GM23338 (cell line): ENCODE results near the gene CEP19. TPM values are rescaled to one million over a fixed set of nuclear protein-coding genes. Genes with fewer than 3 reads are reported as not detected.

Experiments
- ATAC-seq: fragments of 200-7000 bp; cut with Tn5 transposase; 3 replicates; pipeline ENCODE4 v1.9.1; 2020
- DNase-seq: peaks from one replicate; pipeline ENCODE4 v3.0.0-alpha.2; 2015; ENCODE audit warnings: low spot score
- H2AFZ ChIP-seq: fragments of 200-600 bp; sonication (generic); 2 replicates; pipeline ENCODE4 v1.8.0; 2016; ENCODE audit warnings: antibody characterized with exemption, mild to moderate bottlenecking, moderate library complexity
- H3F3A ChIP-seq: fragments of 200-600 bp; sonication (generic); replicated peaks from 2 replicates; pipeline ENCODE4 v1.8.0; 2017; ENCODE audit warnings: antibody characterized with exemption, mixed run types, low read depth
- H3K27ac ChIP-seq: fragments of 200-600 bp; sonication (generic); 2 replicates; pipeline ENCODE4 v1.6.1; 2016; ENCODE audit warnings: low read depth
- H3K27me3 ChIP-seq: fragments of 200-600 bp; sonication (generic); 2 replicates; pipeline ENCODE4 v1.8.0; 2016; ENCODE audit warnings: mild to moderate bottlenecking, mixed run types, moderate library complexity; ENCODE audit not compliant: insufficient read depth
- H3K36me3 ChIP-seq: fragments of 200-600 bp; sonication (generic); 2 replicates; pipeline ENCODE4 v1.8.0; 2016; ENCODE audit warnings: mild to moderate bottlenecking; ENCODE audit not compliant: insufficient read depth
- H3K4me1 ChIP-seq: fragments of 200-600 bp; sonication (generic); 2 replicates; pipeline ENCODE4 v1.8.0; 2016; ENCODE audit warnings: mild to moderate bottlenecking, moderate library complexity; ENCODE audit not compliant: insufficient read depth
- H3K4me2 ChIP-seq: fragments of 200-600 bp; sonication (generic); 2 replicates; pipeline ENCODE4 v1.7.1; 2017; ENCODE audit warnings: mixed run types
- H3K4me3 ChIP-seq: fragments of 200-600 bp; sonication (generic); 2 replicates; pipeline ENCODE4 v1.6.1; 2016; ENCODE audit warnings: mixed run types
- H3K79me2 ChIP-seq: fragments of 200-600 bp; sonication (generic); replicated peaks from 2 replicates; pipeline ENCODE4 v1.8.0; 2017; ENCODE audit warnings: mild to moderate bottlenecking; ENCODE audit not compliant: insufficient read depth
- H3K9me2 ChIP-seq: fragments of 200-600 bp; sonication (generic); 2 replicates; pipeline ENCODE4 v1.8.0; 2017; ENCODE audit not compliant: insufficient read depth
- H4K20me1 ChIP-seq: fragments of 200-600 bp; sonication (generic); replicated peaks from 2 replicates; pipeline ENCODE4 v1.8.0; 2017; ENCODE audit warnings: mild to moderate bottlenecking; ENCODE audit not compliant: insufficient read depth
- H3K27ac Mint-ChIP-seq: 2 replicates; pipeline ENCODE4 v1.8.0; 2020; ENCODE audit warnings: inconsistent platforms, mild to moderate bottlenecking, moderate library complexity, mixed read lengths
- H3K27me3 Mint-ChIP-seq: 3 replicates; pipeline ENCODE4 v1.8.0; 2022; ENCODE audit warnings: low read depth, mild to moderate bottlenecking, moderate library complexity, mixed read lengths, inconsistent platforms; ENCODE audit not compliant: insufficient read depth, poor library complexity
- H3K36me3 Mint-ChIP-seq: 3 replicates; pipeline ENCODE4 v1.8.0; 2021; ENCODE audit warnings: low read depth, mild to moderate bottlenecking, inconsistent platforms, moderate library complexity, mixed read lengths
- H3K4me1 Mint-ChIP-seq: 3 replicates; pipeline ENCODE4 v1.8.0; 2020; ENCODE audit warnings: mild to moderate bottlenecking, inconsistent platforms, mixed read lengths
- H3K4me3 Mint-ChIP-seq: 3 replicates; pipeline ENCODE4 v1.8.0; 2021; ENCODE audit warnings: moderate library complexity, mild to moderate bottlenecking, inconsistent platforms, mixed read lengths
- H3K9me3 Mint-ChIP-seq: 3 replicates; pipeline ENCODE4 v1.8.0; 2020; ENCODE audit warnings: moderate library complexity, mild to moderate bottlenecking, inconsistent platforms, mixed read lengths
- EZH2phosphoT487 ChIP-seq: fragments of 200-600 bp; sonication (generic); IDR thresholded peaks from one replicate; pipeline ENCODE4 v1.8.1; 2018; ENCODE audit warnings: antibody characterized with exemption; ENCODE audit not compliant: unreplicated experiment
- NANOG ChIP-seq: IDR thresholded peaks from 2 replicates; pipeline ENCODE4 v1.6.1; 2016; ENCODE audit warnings: antibody characterized with exemption, borderline replicate concordance
- POLR2AphosphoS5 ChIP-seq: IDR thresholded peaks from 2 replicates; pipeline ENCODE4 v1.6.1; 2016; ENCODE audit warnings: antibody characterized with exemption, low read depth
- ZNF331 ChIP-seq: fragments of 250-450 bp; sonication (Bioruptor Pico); IDR thresholded peaks from 2 replicates; pipeline ENCODE4 v1.5.0; 2020; ENCODE audit warnings: low read depth, mild to moderate bottlenecking, moderate library complexity
- polyA plus RNA-seq: library from polyadenylated mRNA; unstranded; fragments of >200 nt; fragmentation: Nextera tagmentation; extraction: Ambion mirVana; gene quantifications from 2 replicates; pipeline ENCODE4 v1.2.1, GENCODE V29; 2016
- total RNA-seq: library from RNA; depleted of rRNA; stranded (reverse); fragments of >200 nt; shearing (Covaris generic); gene quantifications from 2 replicates; pipeline ENCODE4 v1.2.3, GENCODE V29; 2014
- TF ChIP-seq, protein P1 (sequence below): fragments of 250-450 bp; sonication (Bioruptor Pico); IDR thresholded peaks from 2 replicates; pipeline ENCODE4 v1.5.0; 2020; ENCODE audit warnings: mild to moderate bottlenecking, moderate library complexity
- TF ChIP-seq, protein P2 (sequence below): IDR thresholded peaks from 2 replicates; pipeline ENCODE4 v1.6.1; 2016; ENCODE audit warnings: antibody characterized with exemption
- TF ChIP-seq, protein P3 (sequence below): IDR thresholded peaks from one replicate; pipeline ENCODE4 v1.6.1; 2018; ENCODE audit warnings: antibody characterized with exemption; ENCODE audit not compliant: unreplicated experiment

The CEP19 gene
- total and polyA plus RNA-seq, 2 experiments from 2014 or later: 1.6 to 2.5 TPM

DNA sequence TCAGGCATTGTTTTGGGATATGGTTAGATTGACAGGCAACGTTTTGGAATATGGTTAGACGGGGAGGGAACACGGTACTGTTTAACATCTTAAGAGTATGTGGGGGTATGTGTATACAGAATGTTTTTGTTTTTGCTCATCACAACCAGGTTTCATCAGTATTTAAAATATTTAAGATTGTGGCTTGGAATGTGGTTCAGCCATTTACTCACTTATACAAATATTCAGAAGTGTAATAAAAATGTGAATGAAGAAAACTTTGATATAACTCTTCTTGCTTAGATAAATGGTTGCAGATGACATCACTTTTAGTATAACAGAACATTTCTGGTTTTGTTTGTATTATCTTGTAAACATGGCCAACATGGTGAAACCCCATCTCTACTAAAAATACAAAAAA, 23.7 kb upstream of the CEP19 start (continued):
- TF ChIP-seq, protein P1, sequence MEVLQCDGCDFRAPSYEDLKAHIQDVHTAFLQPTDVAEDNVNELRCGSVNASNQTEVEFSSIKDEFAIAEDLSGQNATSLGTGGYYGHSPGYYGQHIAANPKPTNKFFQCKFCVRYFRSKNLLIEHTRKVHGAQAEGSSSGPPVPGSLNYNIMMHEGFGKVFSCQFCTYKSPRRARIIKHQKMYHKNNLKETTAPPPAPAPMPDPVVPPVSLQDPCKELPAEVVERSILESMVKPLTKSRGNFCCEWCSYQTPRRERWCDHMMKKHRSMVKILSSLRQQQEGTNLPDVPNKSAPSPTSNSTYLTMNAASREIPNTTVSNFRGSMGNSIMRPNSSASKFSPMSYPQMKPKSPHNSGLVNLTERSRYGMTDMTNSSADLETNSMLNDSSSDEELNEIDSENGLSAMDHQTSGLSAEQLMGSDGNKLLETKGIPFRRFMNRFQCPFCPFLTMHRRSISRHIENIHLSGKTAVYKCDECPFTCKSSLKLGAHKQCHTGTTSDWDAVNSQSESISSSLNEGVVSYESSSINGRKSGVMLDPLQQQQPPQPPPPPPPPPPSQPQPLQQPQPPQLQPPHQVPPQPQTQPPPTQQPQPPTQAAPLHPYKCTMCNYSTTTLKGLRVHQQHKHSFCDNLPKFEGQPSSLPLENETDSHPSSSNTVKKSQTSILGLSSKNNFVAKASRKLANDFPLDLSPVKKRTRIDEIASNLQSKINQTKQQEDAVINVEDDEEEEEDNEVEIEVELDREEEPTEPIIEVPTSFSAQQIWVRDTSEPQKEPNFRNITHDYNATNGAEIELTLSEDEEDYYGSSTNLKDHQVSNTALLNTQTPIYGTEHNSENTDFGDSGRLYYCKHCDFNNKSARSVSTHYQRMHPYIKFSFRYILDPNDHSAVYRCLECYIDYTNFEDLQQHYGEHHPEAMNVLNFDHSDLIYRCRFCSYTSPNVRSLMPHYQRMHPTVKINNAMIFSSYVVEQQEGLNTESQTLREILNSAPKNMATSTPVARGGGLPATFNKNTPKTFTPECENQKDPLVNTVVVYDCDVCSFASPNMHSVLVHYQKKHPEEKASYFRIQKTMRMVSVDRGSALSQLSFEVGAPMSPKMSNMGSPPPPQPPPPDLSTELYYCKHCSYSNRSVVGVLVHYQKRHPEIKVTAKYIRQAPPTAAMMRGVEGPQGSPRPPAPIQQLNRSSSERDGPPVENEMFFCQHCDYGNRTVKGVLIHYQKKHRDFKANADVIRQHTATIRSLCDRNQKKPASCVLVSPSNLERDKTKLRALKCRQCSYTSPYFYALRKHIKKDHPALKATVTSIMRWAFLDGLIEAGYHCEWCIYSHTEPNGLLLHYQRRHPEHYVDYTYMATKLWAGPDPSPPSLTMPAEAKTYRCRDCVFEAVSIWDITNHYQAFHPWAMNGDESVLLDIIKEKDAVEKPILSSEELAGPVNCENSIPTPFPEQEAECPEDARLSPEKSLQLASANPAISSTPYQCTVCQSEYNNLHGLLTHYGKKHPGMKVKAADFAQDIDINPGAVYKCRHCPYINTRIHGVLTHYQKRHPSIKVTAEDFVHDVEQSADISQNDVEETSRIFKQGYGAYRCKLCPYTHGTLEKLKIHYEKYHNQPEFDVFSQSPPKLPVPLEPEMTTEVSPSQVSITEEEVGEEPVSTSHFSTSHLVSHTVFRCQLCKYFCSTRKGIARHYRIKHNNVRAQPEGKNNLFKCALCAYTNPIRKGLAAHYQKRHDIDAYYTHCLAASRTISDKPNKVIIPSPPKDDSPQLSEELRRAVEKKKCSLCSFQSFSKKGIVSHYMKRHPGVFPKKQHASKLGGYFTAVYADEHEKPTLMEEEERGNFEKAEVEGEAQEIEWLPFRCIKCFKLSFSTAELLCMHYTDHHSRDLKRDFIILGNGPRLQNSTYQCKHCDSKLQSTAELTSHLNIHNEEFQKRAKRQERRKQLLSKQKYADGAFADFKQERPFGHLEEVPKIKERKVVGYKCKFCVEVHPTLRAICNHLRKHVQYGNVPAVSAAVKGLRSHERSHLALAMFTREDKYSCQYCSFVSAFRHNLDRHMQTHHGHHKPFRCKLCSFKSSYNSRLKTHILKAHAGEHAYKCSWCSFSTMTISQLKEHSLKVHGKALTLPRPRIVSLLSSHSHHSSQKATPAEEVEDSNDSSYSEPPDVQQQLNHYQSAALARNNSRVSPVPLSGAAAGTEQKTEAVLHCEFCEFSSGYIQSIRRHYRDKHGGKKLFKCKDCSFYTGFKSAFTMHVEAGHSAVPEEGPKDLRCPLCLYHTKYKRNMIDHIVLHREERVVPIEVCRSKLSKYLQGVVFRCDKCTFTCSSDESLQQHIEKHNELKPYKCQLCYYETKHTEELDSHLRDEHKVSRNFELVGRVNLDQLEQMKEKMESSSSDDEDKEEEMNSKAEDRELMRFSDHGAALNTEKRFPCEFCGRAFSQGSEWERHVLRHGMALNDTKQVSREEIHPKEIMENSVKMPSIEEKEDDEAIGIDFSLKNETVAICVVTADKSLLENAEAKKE: no peak
- no peak for TF ChIP-seq ZNF331

DNA sequence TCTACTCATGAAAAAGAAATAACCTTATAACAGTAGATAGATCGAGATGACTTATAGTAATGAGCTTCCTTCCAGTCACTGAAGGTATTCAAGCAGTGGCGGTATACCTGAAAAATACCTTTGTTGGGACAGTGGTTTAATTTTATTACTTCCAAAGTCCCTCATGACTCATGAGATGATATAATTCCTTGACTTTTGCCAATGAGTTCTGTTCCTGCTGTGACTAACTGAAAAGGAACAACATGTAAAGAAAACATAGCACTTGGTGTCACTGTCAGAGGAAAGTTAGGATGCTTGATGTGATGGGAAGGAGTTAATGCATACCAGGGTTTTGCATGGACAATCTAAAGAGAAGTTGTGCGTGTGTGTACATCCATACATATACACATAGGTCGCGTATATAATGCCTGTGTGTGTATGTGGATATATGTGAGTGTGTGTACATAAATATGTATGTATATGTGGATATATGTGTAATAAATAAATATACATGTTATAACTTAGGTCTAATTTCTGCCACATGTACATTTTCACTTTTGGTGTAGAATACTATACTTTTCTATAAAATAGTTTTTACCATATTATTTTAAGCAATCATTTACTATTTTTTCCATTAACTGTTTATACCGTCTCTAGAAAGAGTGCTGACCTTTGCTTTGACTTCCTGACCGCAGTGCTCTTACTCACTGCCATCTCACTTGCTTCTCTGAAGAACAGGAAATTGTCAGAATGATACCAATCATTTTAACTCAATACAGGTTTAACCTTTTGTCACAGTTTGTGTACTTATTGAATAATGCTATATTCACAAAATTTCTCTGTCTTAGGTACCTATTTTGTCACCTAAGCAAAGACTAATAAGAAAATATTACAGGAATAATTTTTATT, 15.0 kb upstream of the CEP19 start:
- H3K4me2 ChIP-seq: no peak overlapping the region
- H3K27ac ChIP-seq: no peak overlapping the region
- H3K79me2 ChIP-seq: no peaks in the 10 kb centered on the region
- no peak overlapping the region for H3K4me3 ChIP-seq
- H3K4me1 ChIP-seq: no peaks in the 10 kb centered on the region
- H3K36me3 ChIP-seq: no peaks in the 10 kb centered on the region
- H3K9me2 ChIP-seq: no peaks in the 10 kb centered on the region
- H3F3A ChIP-seq: no peaks in the 10 kb centered on the region
- no peaks in the 10 kb centered on the region for H3K4me1 Mint-ChIP-seq
- ATAC-seq (no peak), DNase-seq (no peak)
- no peaks in the 10 kb centered on the region for H4K20me1 ChIP-seq
- no peak overlapping the region for H3K4me3 Mint-ChIP-seq
- H3K27ac Mint-ChIP-seq: no peak overlapping the region
- no peaks in the 10 kb centered on the region for H3K9me3 Mint-ChIP-seq
- H3K27me3 Mint-ChIP-seq: peaks cover 4% of the 10 kb centered on the region
- H2AFZ ChIP-seq: no peak overlapping the region
- H3K27me3 ChIP-seq: no peaks in the 10 kb centered on the region
- H3K36me3 Mint-ChIP-seq: peaks cover 7% of the 10 kb centered on the region; the same call in 2 of the 3 replicates
- TF ChIP-seq POLR2AphosphoS5 (no peak), NANOG (no peak), EZH2phosphoT487 (no peak)
- TF ChIP-seq, protein P2, sequence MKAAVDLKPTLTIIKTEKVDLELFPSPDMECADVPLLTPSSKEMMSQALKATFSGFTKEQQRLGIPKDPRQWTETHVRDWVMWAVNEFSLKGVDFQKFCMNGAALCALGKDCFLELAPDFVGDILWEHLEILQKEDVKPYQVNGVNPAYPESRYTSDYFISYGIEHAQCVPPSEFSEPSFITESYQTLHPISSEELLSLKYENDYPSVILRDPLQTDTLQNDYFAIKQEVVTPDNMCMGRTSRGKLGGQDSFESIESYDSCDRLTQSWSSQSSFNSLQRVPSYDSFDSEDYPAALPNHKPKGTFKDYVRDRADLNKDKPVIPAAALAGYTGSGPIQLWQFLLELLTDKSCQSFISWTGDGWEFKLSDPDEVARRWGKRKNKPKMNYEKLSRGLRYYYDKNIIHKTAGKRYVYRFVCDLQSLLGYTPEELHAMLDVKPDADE: no peak
- TF ChIP-seq, protein P3, sequence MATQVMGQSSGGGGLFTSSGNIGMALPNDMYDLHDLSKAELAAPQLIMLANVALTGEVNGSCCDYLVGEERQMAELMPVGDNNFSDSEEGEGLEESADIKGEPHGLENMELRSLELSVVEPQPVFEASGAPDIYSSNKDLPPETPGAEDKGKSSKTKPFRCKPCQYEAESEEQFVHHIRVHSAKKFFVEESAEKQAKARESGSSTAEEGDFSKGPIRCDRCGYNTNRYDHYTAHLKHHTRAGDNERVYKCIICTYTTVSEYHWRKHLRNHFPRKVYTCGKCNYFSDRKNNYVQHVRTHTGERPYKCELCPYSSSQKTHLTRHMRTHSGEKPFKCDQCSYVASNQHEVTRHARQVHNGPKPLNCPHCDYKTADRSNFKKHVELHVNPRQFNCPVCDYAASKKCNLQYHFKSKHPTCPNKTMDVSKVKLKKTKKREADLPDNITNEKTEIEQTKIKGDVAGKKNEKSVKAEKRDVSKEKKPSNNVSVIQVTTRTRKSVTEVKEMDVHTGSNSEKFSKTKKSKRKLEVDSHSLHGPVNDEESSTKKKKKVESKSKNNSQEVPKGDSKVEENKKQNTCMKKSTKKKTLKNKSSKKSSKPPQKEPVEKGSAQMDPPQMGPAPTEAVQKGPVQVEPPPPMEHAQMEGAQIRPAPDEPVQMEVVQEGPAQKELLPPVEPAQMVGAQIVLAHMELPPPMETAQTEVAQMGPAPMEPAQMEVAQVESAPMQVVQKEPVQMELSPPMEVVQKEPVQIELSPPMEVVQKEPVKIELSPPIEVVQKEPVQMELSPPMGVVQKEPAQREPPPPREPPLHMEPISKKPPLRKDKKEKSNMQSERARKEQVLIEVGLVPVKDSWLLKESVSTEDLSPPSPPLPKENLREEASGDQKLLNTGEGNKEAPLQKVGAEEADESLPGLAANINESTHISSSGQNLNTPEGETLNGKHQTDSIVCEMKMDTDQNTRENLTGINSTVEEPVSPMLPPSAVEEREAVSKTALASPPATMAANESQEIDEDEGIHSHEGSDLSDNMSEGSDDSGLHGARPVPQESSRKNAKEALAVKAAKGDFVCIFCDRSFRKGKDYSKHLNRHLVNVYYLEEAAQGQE: no peak
